Colon (tissue), 2 donors: ENCODE data around the gene U2AF2.
A peak's percentile ranks its signal among the peaks of the same experiment; 100 is the strongest.

Experiments used
- FAIRE-seq: peaks from 2 replicates; lab custom pipeline; 2012; peaks lifted over from hg19 to GRCh38; lab: Jason Lieb, UNC
- donor health status: control.
- donor health status: control.

Gene U2AF2

DNA sequence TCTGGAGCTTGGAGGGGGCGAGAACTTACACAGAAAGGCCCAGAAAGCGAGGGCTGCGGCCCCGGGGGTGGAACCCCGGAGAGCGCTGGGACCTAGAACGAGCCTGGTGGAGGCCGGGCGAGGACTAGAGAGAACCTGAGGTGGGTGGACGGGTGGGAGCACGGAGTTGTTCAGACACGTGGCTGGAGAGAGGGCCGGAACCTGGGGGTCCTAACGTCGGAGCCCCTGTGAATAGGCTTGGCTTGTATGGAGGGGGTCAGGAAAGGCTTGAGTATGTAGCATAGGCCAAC lies 11.0 kb upstream of the U2AF2 start:
- no peak for FAIRE-seq

GRCh38 chr19:55644191-55644833 lies 10.5 kb upstream of the U2AF2 start:
- FAIRE-seq, result no peak

GRCh38 chr19:55644842-55645511 lies 9.9 kb upstream of the U2AF2 start:
- no peak for FAIRE-seq

DNA sequence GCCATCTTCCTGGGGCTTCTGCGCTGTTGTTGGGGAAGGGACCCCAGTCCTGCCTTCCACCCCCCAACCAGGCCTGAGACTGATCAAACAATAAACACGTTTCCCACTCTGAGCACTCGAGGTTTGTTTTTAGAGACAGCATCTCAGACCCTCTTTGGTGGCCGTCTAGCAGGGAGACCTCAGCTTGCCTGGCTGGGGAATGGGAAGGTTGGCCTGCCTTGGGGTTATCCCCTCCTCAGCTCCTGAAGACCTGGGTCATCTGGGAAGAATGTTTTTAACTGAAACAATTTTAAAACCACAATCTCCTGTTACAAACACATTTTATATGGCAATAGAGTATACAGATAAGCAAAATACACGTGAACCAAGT lies 9.3 kb upstream of the U2AF2 start:
- FAIRE-seq, result no peak

DNA sequence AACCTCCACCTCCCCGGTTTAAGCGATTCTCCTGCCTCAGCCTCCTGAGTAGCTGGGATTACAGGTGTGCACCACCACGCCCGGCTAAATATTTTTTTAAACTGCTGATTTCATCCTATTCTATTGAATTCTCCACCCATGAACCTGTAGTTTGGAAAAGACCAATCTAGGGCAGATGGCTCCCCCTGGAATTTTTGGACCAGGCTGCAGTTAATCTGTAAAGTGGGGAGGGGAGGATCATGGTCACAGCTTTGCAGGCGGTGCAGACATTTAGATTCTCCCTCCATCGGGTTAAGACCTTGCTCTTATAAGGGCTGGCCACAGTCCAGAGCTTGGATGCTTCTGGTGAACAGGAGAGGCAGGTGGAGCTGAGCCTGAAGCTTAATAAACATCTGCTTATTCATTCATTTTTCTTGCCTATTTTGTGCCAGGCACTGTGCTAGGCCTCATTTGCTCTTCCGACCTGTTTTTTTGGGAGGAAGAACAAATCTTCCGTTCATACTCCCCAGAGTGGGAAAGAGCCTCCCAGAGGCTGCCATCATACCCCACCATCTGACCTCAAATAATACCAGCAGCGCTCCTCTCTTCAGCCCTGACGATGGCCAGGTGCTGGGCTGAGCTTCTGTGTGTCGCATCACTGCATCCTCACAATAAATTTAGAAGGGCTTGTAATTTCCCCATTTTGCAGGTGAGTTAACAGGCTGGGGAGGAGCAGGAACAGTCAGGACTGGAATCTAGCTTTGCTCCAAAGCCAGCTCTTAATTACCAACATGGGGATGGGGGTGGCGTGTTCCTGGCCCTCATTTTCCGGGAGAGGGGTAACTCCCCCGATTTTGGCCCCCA lies 7.7 kb upstream of the U2AF2 start:
- no peak for FAIRE-seq

- no peak for FAIRE-seq
Observed at GRCh38 chr19:55647732-55648584, 6.9 kb upstream of the U2AF2 start, which contains the start of gene CCDC106. Gene CCDC106, plus strand, starts transcription at chr19:55648212. Its CDS starts 835 bp downstream, at chr19:55649047.

GRCh38 chr19:55648585-55649267 lies 6.1 kb upstream of the U2AF2 start:
- no peak for FAIRE-seq

- FAIRE-seq, result no peak
Observed at GRCh38 chr19:55649268-55650125, 5.3 kb upstream of the U2AF2 start.

DNA sequence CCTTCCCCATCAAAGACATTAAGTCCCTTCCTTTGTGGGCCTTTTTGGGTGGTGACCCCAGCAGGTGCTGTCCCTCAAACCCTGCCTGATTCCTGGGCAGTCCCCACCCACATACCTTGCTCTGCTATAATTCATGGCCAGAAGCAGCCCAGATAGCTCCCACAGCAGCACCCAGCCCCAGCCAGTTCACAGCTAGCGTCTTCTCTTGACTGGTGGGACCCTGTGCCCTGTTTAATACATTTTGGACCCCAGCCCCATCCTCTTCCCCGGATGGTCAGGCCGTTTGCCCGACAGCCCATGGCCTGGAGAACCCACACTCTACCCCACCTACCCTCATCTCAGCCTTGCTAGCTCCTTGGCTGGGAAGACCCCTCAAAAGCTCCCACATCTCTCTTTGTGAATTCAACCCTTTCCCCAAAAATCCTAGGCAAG lies 4.7 kb upstream of the U2AF2 start:
- no peak for FAIRE-seq

DNA sequence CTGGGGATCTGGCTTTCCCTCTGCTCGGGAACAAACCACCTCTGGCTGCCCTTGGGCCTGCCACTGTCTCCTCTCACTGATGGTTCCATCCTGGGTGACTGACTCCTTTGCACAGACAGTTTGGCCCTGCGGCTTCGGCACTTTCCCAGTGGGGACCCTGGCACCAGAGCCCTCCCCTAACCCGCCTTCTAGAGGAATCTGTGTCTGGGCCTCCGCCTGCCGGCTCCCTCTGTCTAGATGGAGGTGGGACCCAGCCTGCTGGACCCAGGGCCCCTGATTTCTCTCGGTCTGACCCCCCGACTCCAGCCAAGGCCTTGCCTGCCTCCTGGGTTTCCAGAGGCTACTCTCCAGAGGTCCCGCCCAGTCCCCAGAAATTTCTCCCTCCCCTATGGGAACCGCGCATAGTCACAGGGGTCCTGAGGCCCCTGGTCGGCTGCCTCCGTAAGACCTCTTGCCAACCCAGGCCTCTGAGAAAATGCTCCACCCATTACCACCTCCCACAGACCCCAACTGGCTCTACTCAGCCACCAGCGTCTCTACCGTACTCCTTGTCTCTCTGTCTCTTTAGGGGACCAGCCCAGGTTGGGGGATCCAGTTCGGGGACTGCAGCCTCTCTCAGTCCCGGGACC lies 4.1 kb upstream of the U2AF2 start:
- FAIRE-seq, result no peak

DNA sequence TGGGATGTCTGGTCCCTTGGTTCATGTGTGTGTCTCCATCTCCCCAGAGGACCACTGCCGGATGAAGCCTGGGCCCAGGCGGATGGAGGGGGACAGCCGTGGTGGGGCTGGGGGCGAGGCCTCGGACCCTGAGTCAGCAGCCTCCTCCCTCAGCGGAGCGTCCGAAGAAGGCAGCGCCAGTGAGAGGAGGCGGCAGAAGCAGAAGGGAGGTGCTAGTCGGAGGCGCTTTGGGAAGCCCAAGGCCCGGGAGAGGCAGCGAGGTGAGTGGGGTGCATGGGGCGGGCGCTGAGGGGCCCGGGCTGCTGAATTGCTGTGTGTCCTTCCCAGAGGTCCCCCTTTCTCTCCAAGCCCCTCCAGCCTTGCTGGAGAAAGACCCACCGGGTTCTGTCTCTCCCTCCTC lies 3.6 kb upstream of the U2AF2 start:
- no peak for FAIRE-seq

- no peak for FAIRE-seq
Observed at GRCh38 chr19:55652311-55653128, 2.3 kb upstream of the U2AF2 start.

DNA sequence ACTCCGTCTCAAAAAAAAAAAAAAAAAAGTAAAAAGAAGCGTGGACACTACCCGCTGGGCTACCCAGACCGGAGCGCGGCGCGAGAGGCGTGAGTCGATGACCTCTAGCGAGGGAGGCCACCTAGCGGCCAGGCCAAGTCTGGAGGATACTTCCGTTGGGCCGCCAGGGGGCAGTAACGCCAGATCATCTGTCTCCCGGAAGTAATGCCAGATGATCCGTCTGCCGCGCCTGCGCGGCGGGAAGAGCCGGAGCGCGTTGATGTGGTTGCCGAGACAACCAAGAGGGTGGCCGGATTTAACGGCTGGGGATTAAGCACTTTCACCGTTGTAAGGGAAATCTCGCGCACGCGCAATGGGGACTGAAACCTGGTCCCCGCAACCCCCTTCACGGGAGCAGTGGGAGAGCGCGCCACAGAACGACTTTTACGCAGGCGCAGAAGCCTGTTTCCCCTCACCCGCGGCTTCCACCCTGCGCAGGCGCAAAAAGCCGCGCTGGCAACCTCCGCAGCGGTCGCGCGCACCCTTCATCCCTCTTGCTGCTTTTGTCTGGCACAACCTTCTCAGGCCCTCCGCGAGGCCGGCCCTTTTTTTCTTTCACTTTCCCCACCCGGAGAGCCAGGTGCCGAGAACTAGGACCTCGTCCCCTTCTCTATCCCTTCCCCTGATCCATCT lies 1.0 kb upstream of the U2AF2 start:
- FAIRE-seq, result no peak

DNA sequence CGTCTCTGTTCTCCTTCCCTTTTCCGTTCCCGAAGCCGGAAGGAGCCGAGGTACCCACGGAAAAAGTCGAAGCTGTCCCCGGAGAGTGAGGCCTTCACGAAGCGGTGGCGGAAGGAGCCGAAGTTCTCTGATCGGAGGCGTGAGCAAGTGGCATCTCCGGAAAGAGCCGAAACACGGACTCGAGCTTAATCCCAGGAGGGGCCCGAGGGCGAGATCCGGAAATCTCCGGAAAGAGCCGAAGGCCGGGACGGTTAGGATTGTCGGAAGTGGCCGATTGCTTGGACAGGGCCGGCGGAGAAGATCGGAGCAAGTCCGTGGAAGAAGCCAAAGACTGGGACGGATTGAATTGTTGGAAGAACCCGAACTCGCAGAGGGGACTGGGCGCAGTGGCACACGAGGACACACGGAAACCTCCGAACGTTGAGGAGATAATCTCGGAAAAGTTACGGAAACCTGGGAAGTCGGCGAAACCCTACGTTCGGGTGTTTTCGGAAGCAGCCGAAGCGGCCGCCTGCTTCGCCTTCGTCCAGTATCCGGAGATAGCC lies 440 bp upstream of the U2AF2 start:
- peak; percentile 94 for FAIRE-seq

- no peak for FAIRE-seq
Observed at GRCh38 chr19:55655648-55656040, 809 bp downstream of the U2AF2 start.

DNA sequence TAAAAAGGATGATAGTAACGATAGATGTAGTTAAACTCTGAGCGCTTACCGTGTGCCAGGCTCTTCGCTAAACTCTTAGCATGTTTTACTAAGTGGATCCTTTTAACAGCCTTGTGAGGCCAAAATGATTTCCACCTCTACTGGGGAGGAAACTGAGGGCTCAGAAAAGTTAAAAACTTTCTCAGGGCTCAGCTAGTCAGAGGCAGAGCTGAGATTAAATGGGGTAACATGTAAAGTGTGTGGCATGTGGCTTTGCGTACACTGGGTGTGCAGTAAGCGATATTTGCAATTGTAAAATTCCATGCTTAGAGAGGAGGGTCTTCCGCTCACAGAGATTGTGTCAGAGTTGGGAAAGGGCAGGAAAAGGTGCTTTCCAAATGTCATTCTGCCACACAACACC lies 1.7 kb downstream of the U2AF2 start:
- FAIRE-seq, result no peak

DNA sequence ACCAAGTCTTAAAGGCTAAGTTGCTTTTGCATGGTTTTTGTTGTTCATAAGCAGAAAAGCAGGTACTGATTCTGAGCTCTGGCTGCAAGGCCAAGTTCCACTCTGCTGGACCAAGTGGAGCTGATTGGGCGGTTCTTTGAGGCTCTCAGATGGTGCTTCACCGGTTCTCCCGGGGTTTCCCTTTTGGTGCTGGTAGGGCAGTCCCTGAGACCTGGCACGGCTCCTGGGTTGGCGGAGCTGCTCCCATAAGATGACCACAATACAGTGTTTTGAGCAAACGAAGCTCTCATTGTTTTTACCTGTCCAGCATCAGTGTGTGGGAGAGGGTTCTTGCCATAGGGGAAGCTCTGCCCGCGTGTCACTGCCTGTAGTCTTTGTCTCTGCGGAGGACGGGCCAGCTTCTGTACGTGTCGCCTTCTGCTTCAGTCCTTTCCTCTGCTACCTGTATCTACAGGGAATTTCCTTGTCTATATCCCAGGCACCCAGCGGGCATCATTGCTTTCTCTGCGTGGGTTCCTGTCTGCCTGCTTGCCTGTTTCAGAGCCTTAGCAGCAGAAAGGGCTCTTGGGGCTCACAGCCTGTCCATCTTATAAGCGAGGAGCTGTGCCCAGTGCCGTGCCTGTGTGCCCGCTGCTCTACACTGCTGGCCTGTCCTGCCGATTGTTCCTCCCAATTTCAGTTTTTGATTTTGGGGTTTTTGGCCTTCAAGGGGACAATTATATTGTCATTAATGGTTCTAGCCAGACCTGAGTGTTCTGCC lies 2.3 kb downstream of the U2AF2 start:
- no peak for FAIRE-seq
